ENCODE results near the gene SPRR5.

Gene SPRR5

GRCh38 chr1:152946651-152947256, at the start of gene SPRR5:
Gene SPRR5 (plus strand): TSS chr1:152947206. CDS start chr1:152948555, 1,349 bp downstream.
- no peak for DNase-seq (ENCODE audit: low read depth, low spot score)

- no peak for DNase-seq (ENCODE audit: low read depth, low spot score)
Measured at GRCh38 chr1:152899027-152899426, 48.0 kb upstream of the SPRR5 start.

GRCh38 chr1:152899883-152900282, 47.1 kb upstream of the SPRR5 start:
- DNase-seq (ENCODE audit: low read depth, low spot score), result no peak

GRCh38 chr1:152901631-152902030, 45.4 kb upstream of the SPRR5 start:
- no peak for DNase-seq (ENCODE audit: low read depth, low spot score)

GRCh38 chr1:152902636-152903035, 44.4 kb upstream of the SPRR5 start:
- DNase-seq (ENCODE audit: low read depth, low spot score), result no peak

- DNase-seq (ENCODE audit: low read depth, low spot score), result no peak
Measured at GRCh38 chr1:152904688-152905440, 42.1 kb upstream of the SPRR5 start.

GRCh38 chr1:152906023-152906565, 40.9 kb upstream of the SPRR5 start:
- no peak for DNase-seq (ENCODE audit: low read depth, low spot score)

GRCh38 chr1:152907686-152908601, 39.1 kb upstream of the SPRR5 start, which contains the start of gene IVL:
Gene IVL (plus strand): TSS chr1:152908546. CDS start chr1:152909798, 1,252 bp downstream.
- no peak for DNase-seq (ENCODE audit: low read depth, low spot score)

GRCh38 chr1:152909206-152909605, 37.8 kb upstream of the SPRR5 start:
- no peak for DNase-seq (ENCODE audit: low read depth, low spot score)

- no peak for DNase-seq (ENCODE audit: low read depth, low spot score)
Measured at GRCh38 chr1:152912471-152912870, 34.5 kb upstream of the SPRR5 start.

GRCh38 chr1:152912900-152913299, 34.1 kb upstream of the SPRR5 start:
- no peak for DNase-seq (ENCODE audit: low read depth, low spot score)

- DNase-seq (ENCODE audit: low read depth, low spot score), result no peak
Measured at GRCh38 chr1:152917794-152918193, 29.2 kb upstream of the SPRR5 start.

- no peak for DNase-seq (ENCODE audit: low read depth, low spot score)
Measured at GRCh38 chr1:152919071-152919470, 27.9 kb upstream of the SPRR5 start.

- no peak for DNase-seq (ENCODE audit: low read depth, low spot score)
Measured at GRCh38 chr1:152924191-152924590, 22.8 kb upstream of the SPRR5 start.

- no peak for DNase-seq (ENCODE audit: low read depth, low spot score)
Measured at GRCh38 chr1:152926091-152926490, 20.9 kb upstream of the SPRR5 start.

GRCh38 chr1:152928671-152929070, 18.3 kb upstream of the SPRR5 start:
- no peak for DNase-seq (ENCODE audit: low read depth, low spot score)

- no peak for DNase-seq (ENCODE audit: low read depth, low spot score)
Measured at GRCh38 chr1:152932170-152932811, 14.7 kb upstream of the SPRR5 start.

- no peak for DNase-seq (ENCODE audit: low read depth, low spot score)
Measured at GRCh38 chr1:152933196-152933595, 13.8 kb upstream of the SPRR5 start.

- no peak for DNase-seq (ENCODE audit: low read depth, low spot score)
Measured at GRCh38 chr1:152940614-152941013, 6.4 kb upstream of the SPRR5 start.

GRCh38 chr1:152941037-152941711, 5.8 kb upstream of the SPRR5 start:
- DNase-seq (ENCODE audit: low read depth, low spot score), result no peak

GRCh38 chr1:152942161-152942560, 4.8 kb upstream of the SPRR5 start:
- DNase-seq (ENCODE audit: low read depth, low spot score), result no peak
